K562 (cell line): ENCODE measurements around the gene DAGLB. TPM values are rescaled to one million over a fixed set of nuclear protein-coding genes. Genes with fewer than 3 reads are reported as not detected.

Source experiments
- AFF4 ChIP-seq: sonication (generic); formaldehyde crosslinking; IDR thresholded peaks from 2 replicates; pipeline ENCODE4 v1.8.0; 2023; ENCODE audit warnings: mild to moderate bottlenecking, missing genetic modification reagents
- BDP1 ChIP-seq: IDR thresholded peaks from 3 replicates; pipeline ENCODE4 v1.6.1; 2011; ENCODE audit not compliant: insufficient read length, insufficient read depth
- BRF1 ChIP-seq: IDR thresholded peaks from 3 replicates; pipeline ENCODE4 v1.6.1; 2011; ENCODE audit warnings: borderline replicate concordance, mild to moderate bottlenecking; ENCODE audit not compliant: insufficient read length; ENCODE audit errors: extremely low read depth
- CCNT2 ChIP-seq: IDR thresholded peaks from 2 replicates; pipeline ENCODE4 v1.6.1; 2011; ENCODE audit warnings: borderline replicate concordance, low read depth, mild to moderate bottlenecking, moderate library complexity, mixed read lengths, low read length; ENCODE audit not compliant: insufficient read length; ENCODE audit errors: extremely low read depth
- E4F1 ChIP-seq: fragments of 250-450 bp; sonication (Bioruptor Pico); IDR thresholded peaks from 2 replicates; pipeline ENCODE4 v1.5.0; 2021; ENCODE audit warnings: mild to moderate bottlenecking, borderline replicate concordance
- HMGN3 ChIP-seq: IDR thresholded peaks from 2 replicates; pipeline ENCODE4 v1.6.1; 2011; ENCODE audit warnings: borderline replicate concordance, low read depth, mild to moderate bottlenecking, mixed read lengths, low read length; ENCODE audit not compliant: insufficient read length; ENCODE audit errors: extremely low read depth
- PCBP1 ChIP-seq: fragments of 200-400 bp; formaldehyde crosslinking; IDR thresholded peaks from 2 replicates; pipeline ENCODE4 v1.6.1; 2018; ENCODE audit warnings: mild to moderate bottlenecking, low read depth, low read length; ENCODE audit not compliant: poor library complexity, severe bottlenecking
- SMAD1 ChIP-seq: fragments of 150-350 bp; IDR thresholded peaks from 2 replicates; pipeline ENCODE4 v1.6.1; 2014; ENCODE audit warnings: low read length, low read depth; ENCODE audit not compliant: partially characterized antibody
- STAT5A ChIP-seq: IDR thresholded peaks from 2 replicates; pipeline ENCODE4 v1.6.1; 2012; ENCODE audit warnings: low read length, inconsistent platforms, borderline replicate concordance
- TEAD2 ChIP-seq: fragments of 450-650 bp; IDR thresholded peaks from 2 replicates; pipeline ENCODE4 v1.6.1; 2016; ENCODE audit warnings: missing genetic modification characterization, control low read depth, missing compliant biosample characterization
- TSC22D4 ChIP-seq: fragments of 450-650 bp; IDR thresholded peaks from 2 replicates; pipeline ENCODE4 v1.6.1; 2016; ENCODE audit warnings: missing genetic modification characterization, missing biosample characterization, control low read depth
- U2AF2 ChIP-seq: fragments of 200-400 bp; formaldehyde crosslinking; optimal IDR thresholded peaks from 2 replicates; pipeline ENCODE3; 2017; ENCODE audit warnings: low read depth, mild to moderate bottlenecking, low read length
- ZEB2 ChIP-seq: fragments of 450-650 bp; IDR thresholded peaks from 2 replicates; pipeline ENCODE4 v1.6.1; 2016
- ZKSCAN3 ChIP-seq: fragments of 250-450 bp; sonication (Bioruptor Pico); IDR thresholded peaks from 2 replicates; pipeline ENCODE4 v1.4.0; 2020
- ZNF124 ChIP-seq: sonication (generic); formaldehyde crosslinking; IDR thresholded peaks from 2 replicates; pipeline ENCODE4 v1.8.1; 2022; ENCODE audit warnings: missing genetic modification reagents
- ZNF175 ChIP-seq: fragments of 200-800 bp; sonication (Bioruptor generic); IDR thresholded peaks from 2 replicates; pipeline ENCODE4 v1.6.1; 2016; ENCODE audit warnings: low read depth, mild to moderate bottlenecking, missing genetic modification characterization, missing compliant biosample characterization
- ZNF197 ChIP-seq: fragments of 200-800 bp; sonication (Bioruptor generic); IDR thresholded peaks from 2 replicates; pipeline ENCODE4 v1.6.1; 2016; ENCODE audit warnings: low read depth, missing genetic modification characterization, missing compliant biosample characterization
- ZNF695 ChIP-seq: fragments of 450-650 bp; formaldehyde crosslinking; IDR thresholded peaks from 2 replicates; pipeline ENCODE4 v1.4.0; 2020; ENCODE audit warnings: mild to moderate bottlenecking, moderate library complexity
- polyA plus RNA-seq, 8 experiments: library from polyadenylated mRNA; depleted of rRNA in 4 of 8; stranded (reverse) in 5 of 8; unstranded in 3 of 8; fragments of >200 nt; fragmentation: Nextera tagmentation in 2 of 8; fragmentation: Illumina TruSeq in 1 of 8; extraction: Ambion mirVana in 2 of 8; extraction: Trizol in 1 of 8; gene quantifications; 2 replicates each; pipeline versions ENCODE4 v1.2.1 to v1.2.3, GENCODE V29; 2011 to 2014; ENCODE audit warnings: inconsistent platforms in 1 of 8, missing spikeins in 1 of 8
- total RNA-seq, 7 experiments: library from RNA; depleted of rRNA in 6 of 7; stranded (reverse); fragments of >200 nt in 6 of 7; fragmentation: Illumina TruSeq in 2 of 7; extraction: Trizol in 2 of 7; gene quantifications; 2 replicates each; pipeline versions ENCODE4 v1.2.1 to v1.2.3, GENCODE V29; 2011 to 2021; ENCODE audit warnings: low replicate concordance in 1 of 7
- TF ChIP-seq, protein P1 (sequence below), 2 experiments: IDR thresholded peaks; 2 replicates each; pipeline ENCODE4 v1.6.1; 2012; ENCODE audit warnings: improper control_type of control experiment in 2 of 2, low read depth in 2 of 2, low read length in 2 of 2, borderline replicate concordance in 1 of 2

DAGLB gene
- total and polyA plus RNA-seq, 9 of the 15 experiments (the other 6 are each of a cell fraction or from before 2014, with no cell fraction given) = 0.92 to 16.4 (median 9.3) TPM

DNA sequence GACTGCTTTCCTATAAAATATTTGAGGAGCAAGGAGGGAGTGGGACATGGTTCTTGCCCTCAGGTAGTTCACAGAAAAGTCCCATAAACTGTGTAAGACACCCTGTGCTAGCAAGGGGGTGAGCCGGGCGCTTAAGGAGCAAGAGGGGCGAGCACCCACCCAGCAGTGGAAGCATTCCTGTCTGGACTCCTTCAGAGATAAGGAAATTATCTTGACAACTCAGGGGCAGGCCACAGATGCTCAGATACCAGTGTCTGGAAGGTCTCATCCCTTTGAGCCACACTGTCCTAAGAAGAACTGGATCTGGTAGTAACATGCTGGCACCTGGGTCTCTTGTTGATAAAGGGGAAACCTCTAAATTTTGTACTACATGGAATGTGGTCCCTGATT is 54.1 kb downstream of the DAGLB start (continued):
- TF ChIP-seq CCNT2 (peak; percentile 50), PCBP1 (no peak), ZNF197 (CRISPR knock-in tag) (no peak), SMAD1 (no peak), E4F1 (CRISPR knock-in tag) (no peak), BRF1 (no peak), U2AF2 (no peak), HMGN3 (peak; percentile 57), TEAD2 (tag) (no peak), ZNF175 (CRISPR knock-in tag) (peak; percentile 54), BDP1 (no peak), ZEB2 (no peak), ZNF695 (CRISPR knock-in tag) (no peak), AFF4 (CRISPR knock-in tag) (0 out of 2 replicates have a peak, but pooled peaks have one; percentile 75), ZKSCAN3 (no peak), STAT5A (no peak), TSC22D4 (tag) (no peak), ZNF124 (CRISPR knock-in tag) (no peak)
- TF ChIP-seq, protein P1, sequence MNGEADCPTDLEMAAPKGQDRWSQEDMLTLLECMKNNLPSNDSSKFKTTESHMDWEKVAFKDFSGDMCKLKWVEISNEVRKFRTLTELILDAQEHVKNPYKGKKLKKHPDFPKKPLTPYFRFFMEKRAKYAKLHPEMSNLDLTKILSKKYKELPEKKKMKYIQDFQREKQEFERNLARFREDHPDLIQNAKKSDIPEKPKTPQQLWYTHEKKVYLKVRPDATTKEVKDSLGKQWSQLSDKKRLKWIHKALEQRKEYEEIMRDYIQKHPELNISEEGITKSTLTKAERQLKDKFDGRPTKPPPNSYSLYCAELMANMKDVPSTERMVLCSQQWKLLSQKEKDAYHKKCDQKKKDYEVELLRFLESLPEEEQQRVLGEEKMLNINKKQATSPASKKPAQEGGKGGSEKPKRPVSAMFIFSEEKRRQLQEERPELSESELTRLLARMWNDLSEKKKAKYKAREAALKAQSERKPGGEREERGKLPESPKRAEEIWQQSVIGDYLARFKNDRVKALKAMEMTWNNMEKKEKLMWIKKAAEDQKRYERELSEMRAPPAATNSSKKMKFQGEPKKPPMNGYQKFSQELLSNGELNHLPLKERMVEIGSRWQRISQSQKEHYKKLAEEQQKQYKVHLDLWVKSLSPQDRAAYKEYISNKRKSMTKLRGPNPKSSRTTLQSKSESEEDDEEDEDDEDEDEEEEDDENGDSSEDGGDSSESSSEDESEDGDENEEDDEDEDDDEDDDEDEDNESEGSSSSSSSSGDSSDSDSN (IDR thresholded peaks at IDR 0.05; ENCODE audit: borderline replicate concordance in 1 of 2, low read depth in 2 of 2, low read length in 2 of 2) = no peak
